SU-DHL-6 (cell line): ENCODE measurements around the gene PIBF1.

ENCODE experiments used
- H2AFZ ChIP-seq: fragments of 200-600 bp; sonication (generic); 2 replicates; pipeline ENCODE4 v1.6.1; 2014; ENCODE audit warnings: low read depth, mild to moderate bottlenecking, moderate library complexity, mixed read lengths, antibody characterized with exemption, low read length; ENCODE audit not compliant: severe bottlenecking
- H3F3A ChIP-seq: fragments of 200-600 bp; shearing (Covaris generic); 2 replicates; pipeline ENCODE4 v1.6.0; 2016; ENCODE audit warnings: antibody characterized with exemption, mild to moderate bottlenecking; ENCODE audit not compliant: insufficient read depth
- H3K27ac ChIP-seq: fragments of 200-600 bp; sonication (generic); 2 replicates; pipeline ENCODE4 v1.5.1; 2016; ENCODE audit warnings: low read depth, mild to moderate bottlenecking, low read length, moderate library complexity, mixed read lengths
- H3K27me3 ChIP-seq: fragments of 200-600 bp; sonication (generic), shearing (Covaris generic); 2 replicates; pipeline ENCODE4 v1.6.0; 2014; ENCODE audit warnings: mild to moderate bottlenecking, low read length
- H3K36me3 ChIP-seq: fragments of 200-600 bp; sonication (generic); 2 replicates; pipeline ENCODE4 v1.6.1; 2014; ENCODE audit warnings: mild to moderate bottlenecking, low read length, mixed read lengths
- H3K4me2 ChIP-seq: fragments of 300-600, 200-600 bp; shearing (Covaris generic), sonication (generic); 2 replicates; pipeline ENCODE4 v1.6.0; 2014; ENCODE audit warnings: low read length, low read depth, mild to moderate bottlenecking; ENCODE audit not compliant: poor library complexity, severe bottlenecking
- H3K4me3 ChIP-seq: fragments of 200-600 bp; sonication (generic); 2 replicates; pipeline ENCODE4 v1.5.1; 2014; ENCODE audit warnings: antibody characterized with exemption, low read length, mild to moderate bottlenecking, mixed read lengths; ENCODE audit not compliant: insufficient read depth, poor library complexity, severe bottlenecking
- H3K79me2 ChIP-seq: fragments of 200-600 bp; sonication (generic); 2 replicates; pipeline ENCODE4 v1.6.1; 2014; ENCODE audit warnings: mild to moderate bottlenecking, low read length, moderate library complexity; ENCODE audit not compliant: insufficient read depth
- H3K9ac ChIP-seq: fragments of 200-600 bp; sonication (generic); 2 replicates; pipeline ENCODE4 v1.7.0; 2014; ENCODE audit warnings: mild to moderate bottlenecking, low read length
- H3K9me2 ChIP-seq: fragments of 200-600 bp; sonication (generic); replicated peaks from 2 replicates; pipeline ENCODE4 v1.6.1; 2014; ENCODE audit warnings: low read length; ENCODE audit not compliant: insufficient read depth
- H3K9me3 ChIP-seq: fragments of 200-600 bp; sonication (generic); 2 replicates; pipeline ENCODE4 v1.6.1; 2014; ENCODE audit warnings: low read length, mixed read lengths; ENCODE audit not compliant: insufficient read depth
- H4K20me1 ChIP-seq: fragments of 200-600 bp; sonication (generic); 2 replicates; pipeline ENCODE4 v1.6.1; 2014; ENCODE audit warnings: low read depth, mild to moderate bottlenecking, antibody characterized with exemption, low read length, moderate library complexity, mixed read lengths
- CTCF ChIP-seq: fragments of 200-600 bp; sonication (generic); IDR thresholded peaks from one replicate; pipeline ENCODE4 v1.5.1; 2017; ENCODE audit warnings: antibody characterized with exemption, mild to moderate bottlenecking, low read length, moderate library complexity; ENCODE audit not compliant: insufficient read depth, poor library complexity, severe bottlenecking
- EZH2phosphoT487 ChIP-seq: fragments of 200-600 bp; sonication (generic), shearing (Covaris generic); conservative IDR thresholded peaks from 2 replicates; pipeline ENCODE4 v1.6.1; 2018; ENCODE audit warnings: mild to moderate bottlenecking, antibody characterized with exemption, low read length, moderate library complexity, mixed read lengths

Gene PIBF1

GRCh38 chr13:72875233-72875632 is 93.3 kb downstream of the PIBF1 start:
- Histone ChIP-seq H2AFZ (no peak overlapping the region), H3K79me2 (peaks cover 4% of the 10 kb centered on the region; the same call in 1 of the 2 replicates), H3K27me3 (no peaks in the 10 kb centered on the region), H3K9ac (no peak overlapping the region), H3K9me2 (no peaks in the 10 kb centered on the region), H3K4me3 (no peak overlapping the region), H3F3A (no peaks in the 10 kb centered on the region), H3K36me3 (no peaks in the 10 kb centered on the region), H4K20me1 (no peaks in the 10 kb centered on the region), H3K9me3 (no peaks in the 10 kb centered on the region), H3K4me2 (no peak overlapping the region), H3K27ac (no peak overlapping the region)
- TF ChIP-seq CTCF (no peak), EZH2phosphoT487 (no peak)

GRCh38 chr13:72884101-72884500 is 102.2 kb downstream of the PIBF1 start:
- TF ChIP-seq EZH2phosphoT487 (no peak), CTCF (no peak)
- H3K4me2 ChIP-seq, result no peak overlapping the region
- H4K20me1 ChIP-seq, result no peaks in the 10 kb centered on the region
- no peaks in the 10 kb centered on the region for H3F3A ChIP-seq
- 0 out of 2 replicates have a peak, but pooled peaks cover 8% of the 10 kb centered on the region for H3K36me3 ChIP-seq
- no peaks in the 10 kb centered on the region for H3K27me3 ChIP-seq
- H3K27ac ChIP-seq, result no peak overlapping the region
- H3K4me3 ChIP-seq, result no peak overlapping the region
- H2AFZ ChIP-seq, result no peak overlapping the region
- H3K9me3 ChIP-seq, result no peaks in the 10 kb centered on the region
- H3K9me2 ChIP-seq, result no peaks in the 10 kb centered on the region
- no peak overlapping the region for H3K9ac ChIP-seq
- no peaks in the 10 kb centered on the region for H3K79me2 ChIP-seq

GRCh38 chr13:72886272-72887067 is 104.5 kb downstream of the PIBF1 start:
- Histone ChIP-seq H3K4me3 (no peak overlapping the region), H4K20me1 (no peaks in the 10 kb centered on the region), H3K27ac (no peak overlapping the region), H3K9ac (no peak overlapping the region), H3K4me2 (no peak overlapping the region), H2AFZ (no peak overlapping the region), H3K9me2 (no peaks in the 10 kb centered on the region), H3F3A (no peaks in the 10 kb centered on the region), H3K79me2 (no peaks in the 10 kb centered on the region), H3K27me3 (no peaks in the 10 kb centered on the region), H3K9me3 (no peaks in the 10 kb centered on the region), H3K36me3 (0 out of 2 replicates have a peak, but pooled peaks cover 3% of the 10 kb centered on the region)
- no peak for TF ChIP-seq CTCF
- TF ChIP-seq EZH2phosphoT487, result no peak
